AG09319 (cell line): Measurements from ENCODE around the gene SPG7.

Experiments
- DNase-seq: peaks from one replicate; pipeline ENCODE4 v3.0.0-alpha.2; 2010; ENCODE audit warnings: low read depth; ENCODE audit errors: extremely low read depth
- CTCF ChIP-seq: IDR thresholded peaks from 2 replicates; pipeline ENCODE4 v1.5.1; 2011; ENCODE audit warnings: low read depth, mild to moderate bottlenecking, inconsistent platforms, low read length, moderate library complexity

Gene SPG7

GRCh38 chr16:89506791-89507191, 1.4 kb upstream of the SPG7 start:
- no peak for TF ChIP-seq CTCF
- DNase-seq, result no peak

- TF ChIP-seq CTCF, result no peak; the same call in 1 of the 2 replicates
- DNase-seq, result no peak
Observed at GRCh38 chr16:89507214-89507833, 879 bp upstream of the SPG7 start.

- no peak for TF ChIP-seq CTCF
Observed at GRCh38 chr16:89510526-89510925, 2.3 kb downstream of the SPG7 start.

GRCh38 chr16:89511374-89511773, 3.2 kb downstream of the SPG7 start:
- TF ChIP-seq CTCF, result no peak
- DNase-seq, result no peak

More at GRCh38 chr16:89510526-89510925, 2.3 kb downstream of the SPG7 start:
- DNase-seq, result no peak

GRCh38 chr16:89512453-89512852, 4.2 kb downstream of the SPG7 start:
- TF ChIP-seq CTCF, result no peak
- no peak for DNase-seq

- TF ChIP-seq CTCF, result no peak
- DNase-seq, result no peak
Observed at GRCh38 chr16:89517128-89517527, 8.9 kb downstream of the SPG7 start.

- DNase-seq, result no peak
- TF ChIP-seq CTCF, result no peak
Observed at GRCh38 chr16:89519881-89520280, 11.7 kb downstream of the SPG7 start.
